NCI-H446 (cell line): ENCODE results near the gene CCL4L2.
"Not testable (repeated sequence)": the region's sequence is repeated elsewhere in the genome, so short reads cannot be mapped to it uniquely, and the experiment has no call there.

Experiments
- DNase-seq, 2 experiments: peaks; one replicate each; lab custom pipeline; 2025; lab: John Stamatoyannopoulos, UW

Gene CCL4L2

GRCh38 chr17:36195434-36196130 is 15.3 kb upstream of the CCL4L2 start:
- no peak for DNase-seq

GRCh38 chr17:36196131-36196486 is 14.8 kb upstream of the CCL4L2 start:
- no peak for DNase-seq

- DNase-seq = no peak
Measured at GRCh38 chr17:36197387-36197703, 13.5 kb upstream of the CCL4L2 start.

- no peak for DNase-seq
Measured at GRCh38 chr17:36198831-36199465, 11.9 kb upstream of the CCL4L2 start.

- not testable (repeated sequence) for DNase-seq
Measured at GRCh38 chr17:36201102-36201501, 9.8 kb upstream of the CCL4L2 start.

GRCh38 chr17:36201506-36201905 is 9.4 kb upstream of the CCL4L2 start:
- DNase-seq = not testable (repeated sequence)

GRCh38 chr17:36203335-36203734 is 7.5 kb upstream of the CCL4L2 start:
- DNase-seq = no peak

- DNase-seq = no peak
Measured at GRCh38 chr17:36204724-36205500, 6.0 kb upstream of the CCL4L2 start.

GRCh38 chr17:36205637-36206485 is 5.0 kb upstream of the CCL4L2 start:
- DNase-seq = no peak

- DNase-seq = not testable (repeated sequence)
Measured at GRCh38 chr17:36206486-36206821, 4.4 kb upstream of the CCL4L2 start.

GRCh38 chr17:36207383-36207782 is 3.5 kb upstream of the CCL4L2 start:
- not testable (repeated sequence) for DNase-seq

GRCh38 chr17:36209575-36209974 is 1.3 kb upstream of the CCL4L2 start:
- DNase-seq = no peak

GRCh38 chr17:36211484-36212271 is 815 bp downstream of the CCL4L2 start:
- DNase-seq = not testable (repeated sequence)

- no peak for DNase-seq
Measured at GRCh38 chr17:36212272-36212605, 1.4 kb downstream of the CCL4L2 start.

- no peak for DNase-seq
Measured at GRCh38 chr17:36212966-36213365, 2.1 kb downstream of the CCL4L2 start.

- DNase-seq = no peak
Measured at GRCh38 chr17:36213695-36214094, 2.8 kb downstream of the CCL4L2 start.

- no peak for DNase-seq
Measured at GRCh38 chr17:36214918-36215317, 4.1 kb downstream of the CCL4L2 start.

- not testable (repeated sequence) for DNase-seq
Measured at GRCh38 chr17:36215406-36216308, 4.8 kb downstream of the CCL4L2 start.

- not testable (repeated sequence) for DNase-seq
Measured at GRCh38 chr17:36219556-36219955, 8.7 kb downstream of the CCL4L2 start.

- DNase-seq = not testable (repeated sequence)
Measured at GRCh38 chr17:36220737-36221580, 10.1 kb downstream of the CCL4L2 start.
